HepG2 (cell line): Measurements from ENCODE around the gene PPP1R9A. TPM values are rescaled to one million over a fixed set of nuclear protein-coding genes. Genes with fewer than 3 reads are reported as not detected.

Source experiments
- CREBL2 ChIP-seq: sonication (generic); formaldehyde crosslinking; IDR thresholded peaks from 2 replicates; pipeline ENCODE4 v1.8.1; 2023; ENCODE audit warnings: missing genetic modification reagents, mild to moderate bottlenecking, borderline replicate concordance
- EEA1 ChIP-seq: sonication (generic); formaldehyde crosslinking; IDR thresholded peaks from 2 replicates; pipeline ENCODE4 v1.5.1; 2020; ENCODE audit warnings: mild to moderate bottlenecking, missing genetic modification reagents, borderline replicate concordance
- FOXA1 ChIP-seq, 2 experiments: fragments of 450-650 bp in 1 of 2; sonication (generic) in 1 of 2; formaldehyde crosslinking in 1 of 2; IDR thresholded peaks; 2 replicates each; pipeline versions ENCODE4 v1.4.0 to v1.6.1; 2016 to 2020; ENCODE audit warnings: missing genetic modification reagents in 1 of 2
- FOXO1 ChIP-seq: sonication (generic); formaldehyde crosslinking; IDR thresholded peaks from 2 replicates; pipeline ENCODE4 v1.4.0; 2020; ENCODE audit warnings: missing genetic modification reagents
- KLF9 ChIP-seq: IDR thresholded peaks from 2 replicates; pipeline ENCODE4 v1.6.1; 2016; ENCODE audit warnings: low read depth
- MED8 ChIP-seq: sonication (generic); formaldehyde crosslinking; IDR thresholded peaks from 2 replicates; pipeline ENCODE4 v1.8.1; 2023; ENCODE audit warnings: mild to moderate bottlenecking, missing genetic modification reagents; ENCODE audit not compliant: insufficient replicate concordance
- PAWR ChIP-seq: sonication (generic); formaldehyde crosslinking; IDR thresholded peaks from 2 replicates; pipeline ENCODE4 v1.4.0; 2020; ENCODE audit warnings: missing genetic modification reagents, mild to moderate bottlenecking, borderline replicate concordance
- PRDM10 ChIP-seq: sonication (generic); formaldehyde crosslinking; IDR thresholded peaks from 2 replicates; pipeline ENCODE4 v1.4.0; 2020; ENCODE audit warnings: low read depth, missing genetic modification reagents
- RFX1 ChIP-seq: fragments of 450-650 bp; IDR thresholded peaks from 2 replicates; pipeline ENCODE4 v1.6.1; 2017
- SAP130 ChIP-seq: IDR thresholded peaks from 2 replicates; pipeline ENCODE4 v1.6.1; 2016; ENCODE audit warnings: low read depth
- SOX13 ChIP-seq, 3 experiments: fragments of 450-650 bp in 1 of 3; sonication (generic) in 1 of 3; formaldehyde crosslinking in 1 of 3; IDR thresholded peaks in 2 of 3; conservative IDR thresholded peaks in 1 of 3; 2 replicates each; pipeline versions ENCODE4 v1.5.0 to v1.6.1; 2016 to 2020; ENCODE audit warnings: antibody characterized with exemption in 1 of 3, mild to moderate bottlenecking in 1 of 3, missing compliant biosample characterization in 1 of 3, missing genetic modification reagents in 1 of 3, moderate library complexity in 1 of 3
- SYNCRIP ChIP-seq: fragments of 200-400 bp; formaldehyde crosslinking; IDR thresholded peaks from 2 replicates; pipeline ENCODE4 v1.6.1; 2018; ENCODE audit warnings: mild to moderate bottlenecking, low read depth, low read length; ENCODE audit not compliant: insufficient read depth
- TOPORS ChIP-seq: sonication (generic); formaldehyde crosslinking; IDR thresholded peaks from 2 replicates; pipeline ENCODE4 v1.8.0; 2023; ENCODE audit warnings: mild to moderate bottlenecking, missing genetic modification reagents
- ZFAT ChIP-seq: sonication (generic); formaldehyde crosslinking; conservative IDR thresholded peaks from 2 replicates; pipeline ENCODE4 v1.8.1; 2023; ENCODE audit warnings: missing genetic modification reagents, inconsistent platforms
- ZNF10 ChIP-seq: sonication (generic); formaldehyde crosslinking; IDR thresholded peaks from 2 replicates; pipeline ENCODE4 v1.4.0; 2020; ENCODE audit warnings: mild to moderate bottlenecking, low read depth, missing genetic modification reagents, borderline replicate concordance
- polyA plus RNA-seq, 8 experiments: library from polyadenylated mRNA; depleted of rRNA in 3 of 8; stranded (reverse) in 7 of 8; unstranded in 1 of 8; fragments of >200 nt; fragmentation: Illumina TruSeq in 4 of 8; extraction: Trizol in 4 of 8; gene quantifications; 2 replicates each; pipeline versions ENCODE4 v1.2.1 to v1.2.3, GENCODE V29; 2011 to 2016; ENCODE audit warnings: low read depth in 4 of 8, missing spikeins in 1 of 8, mixed read lengths in 1 of 8; ENCODE audit not compliant: insufficient read depth in 1 of 8
- total RNA-seq, 5 experiments: library from RNA; depleted of rRNA; stranded (reverse); fragments of >200 nt; fragmentation: Illumina TruSeq; extraction: Trizol; gene quantifications; 2 replicates each; pipeline ENCODE4 v1.2.3, GENCODE V29; 2016; ENCODE audit warnings: low read depth in 1 of 5
- TF ChIP-seq, protein P1 (sequence below): sonication (generic); formaldehyde crosslinking; IDR thresholded peaks from 2 replicates; pipeline ENCODE4 v1.4.0; 2020; ENCODE audit warnings: missing genetic modification reagents
- TF ChIP-seq, protein P2 (sequence below): sonication (generic); formaldehyde crosslinking; IDR thresholded peaks from 2 replicates; pipeline ENCODE4 v1.5.0; 2020; ENCODE audit warnings: missing genetic modification reagents
- TF ChIP-seq, protein P3 (sequence below): sonication (generic); formaldehyde crosslinking; IDR thresholded peaks from 2 replicates; pipeline ENCODE4 v1.4.0; 2020; ENCODE audit warnings: low read depth, mild to moderate bottlenecking, missing genetic modification reagents

PPP1R9A gene
- total and polyA plus RNA-seq, 2 of the 13 experiments (the other 11 are each of a cell fraction or from before 2014, with no cell fraction given): 11.4 to 31.9 TPM

- TF ChIP-seq, protein P1, sequence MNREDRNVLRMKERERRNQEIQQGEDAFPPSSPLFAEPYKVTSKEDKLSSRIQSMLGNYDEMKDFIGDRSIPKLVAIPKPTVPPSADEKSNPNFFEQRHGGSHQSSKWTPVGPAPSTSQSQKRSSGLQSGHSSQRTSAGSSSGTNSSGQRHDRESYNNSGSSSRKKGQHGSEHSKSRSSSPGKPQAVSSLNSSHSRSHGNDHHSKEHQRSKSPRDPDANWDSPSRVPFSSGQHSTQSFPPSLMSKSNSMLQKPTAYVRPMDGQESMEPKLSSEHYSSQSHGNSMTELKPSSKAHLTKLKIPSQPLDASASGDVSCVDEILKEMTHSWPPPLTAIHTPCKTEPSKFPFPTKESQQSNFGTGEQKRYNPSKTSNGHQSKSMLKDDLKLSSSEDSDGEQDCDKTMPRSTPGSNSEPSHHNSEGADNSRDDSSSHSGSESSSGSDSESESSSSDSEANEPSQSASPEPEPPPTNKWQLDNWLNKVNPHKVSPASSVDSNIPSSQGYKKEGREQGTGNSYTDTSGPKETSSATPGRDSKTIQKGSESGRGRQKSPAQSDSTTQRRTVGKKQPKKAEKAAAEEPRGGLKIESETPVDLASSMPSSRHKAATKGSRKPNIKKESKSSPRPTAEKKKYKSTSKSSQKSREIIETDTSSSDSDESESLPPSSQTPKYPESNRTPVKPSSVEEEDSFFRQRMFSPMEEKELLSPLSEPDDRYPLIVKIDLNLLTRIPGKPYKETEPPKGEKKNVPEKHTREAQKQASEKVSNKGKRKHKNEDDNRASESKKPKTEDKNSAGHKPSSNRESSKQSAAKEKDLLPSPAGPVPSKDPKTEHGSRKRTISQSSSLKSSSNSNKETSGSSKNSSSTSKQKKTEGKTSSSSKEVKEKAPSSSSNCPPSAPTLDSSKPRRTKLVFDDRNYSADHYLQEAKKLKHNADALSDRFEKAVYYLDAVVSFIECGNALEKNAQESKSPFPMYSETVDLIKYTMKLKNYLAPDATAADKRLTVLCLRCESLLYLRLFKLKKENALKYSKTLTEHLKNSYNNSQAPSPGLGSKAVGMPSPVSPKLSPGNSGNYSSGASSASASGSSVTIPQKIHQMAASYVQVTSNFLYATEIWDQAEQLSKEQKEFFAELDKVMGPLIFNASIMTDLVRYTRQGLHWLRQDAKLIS: no peak
- TF ChIP-seq FOXO1 (no peak), EEA1 (CRISPR knock-in tag) (no peak), SYNCRIP (no peak), MED8 (CRISPR knock-in tag) (peak; percentile 67), PAWR (CRISPR knock-in tag) (no peak), ZNF10 (no peak), ZFAT (CRISPR knock-in tag) (no peak), TOPORS (CRISPR knock-in tag) (no peak), CREBL2 (CRISPR knock-in tag) (peak; percentile 36; the same call in 1 of the 2 replicates), SAP130 (CRISPR knock-in tag) (peak; percentile 65; the same call in 1 of the 2 replicates), KLF9 (CRISPR knock-in tag) (no peak), FOXA1 (IDR thresholded peaks at IDR 0.05) (no peak), FOXA1 (CRISPR knock-in tag; IDR thresholded peaks at IDR 0.05) (no peak), RFX1 (no peak), SOX13 (IDR thresholded peaks at IDR 0.05) (no peak), SOX13 (CRISPR knock-in tag; conservative IDR thresholded peaks at IDR 0.05 in 1 of 2, IDR thresholded peaks at IDR 0.05 in 1 of 2) (peak in 1 of 2 experiments; percentile 40; a peak in 2 of 4 replicates), PRDM10 (peak; percentile 33; the same call in 1 of the 2 replicates)
- TF ChIP-seq, protein P2, sequence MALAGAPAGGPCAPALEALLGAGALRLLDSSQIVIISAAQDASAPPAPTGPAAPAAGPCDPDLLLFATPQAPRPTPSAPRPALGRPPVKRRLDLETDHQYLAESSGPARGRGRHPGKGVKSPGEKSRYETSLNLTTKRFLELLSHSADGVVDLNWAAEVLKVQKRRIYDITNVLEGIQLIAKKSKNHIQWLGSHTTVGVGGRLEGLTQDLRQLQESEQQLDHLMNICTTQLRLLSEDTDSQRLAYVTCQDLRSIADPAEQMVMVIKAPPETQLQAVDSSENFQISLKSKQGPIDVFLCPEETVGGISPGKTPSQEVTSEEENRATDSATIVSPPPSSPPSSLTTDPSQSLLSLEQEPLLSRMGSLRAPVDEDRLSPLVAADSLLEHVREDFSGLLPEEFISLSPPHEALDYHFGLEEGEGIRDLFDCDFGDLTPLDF (CRISPR knock-in tag): no peak
- TF ChIP-seq, protein P3, sequence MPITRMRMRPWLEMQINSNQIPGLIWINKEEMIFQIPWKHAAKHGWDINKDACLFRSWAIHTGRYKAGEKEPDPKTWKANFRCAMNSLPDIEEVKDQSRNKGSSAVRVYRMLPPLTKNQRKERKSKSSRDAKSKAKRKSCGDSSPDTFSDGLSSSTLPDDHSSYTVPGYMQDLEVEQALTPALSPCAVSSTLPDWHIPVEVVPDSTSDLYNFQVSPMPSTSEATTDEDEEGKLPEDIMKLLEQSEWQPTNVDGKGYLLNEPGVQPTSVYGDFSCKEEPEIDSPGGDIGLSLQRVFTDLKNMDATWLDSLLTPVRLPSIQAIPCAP: no peak
Measured at GRCh38 chr7:94907026-94907810, at the start of gene PPP1R9A (continued).
